GM12872 (cell line): ENCODE results near the gene DNAJC4.

Source experiments
- CTCF ChIP-seq: IDR thresholded peaks from 3 replicates; pipeline ENCODE4 v1.5.1; 2011; ENCODE audit warnings: low read depth, mild to moderate bottlenecking, low read length, moderate library complexity; ENCODE audit not compliant: insufficient read depth

DNAJC4 gene

GRCh38 chr11:64265176-64266160 is 35.1 kb downstream of the DNAJC4 start:
- no peak for TF ChIP-seq CTCF

GRCh38 chr11:64266339-64266738 is 36.0 kb downstream of the DNAJC4 start:
- TF ChIP-seq CTCF = no peak

- TF ChIP-seq CTCF = no peak
These were observed 37.0 kb downstream of the DNAJC4 start for GRCh38 chr11:64267207-64267945.

GRCh38 chr11:64268025-64268892 is 37.9 kb downstream of the DNAJC4 start:
- TF ChIP-seq CTCF = no peak

GRCh38 chr11:64268893-64269539 is 38.7 kb downstream of the DNAJC4 start:
- no peak for TF ChIP-seq CTCF

- TF ChIP-seq CTCF = no peak
These were observed 39.3 kb downstream of the DNAJC4 start for GRCh38 chr11:64269540-64270220.
